Endothelial cell (in vitro differentiated cells): ENCODE measurements around the gene FREM1. TPM values are rescaled to one million over a fixed set of nuclear protein-coding genes. Genes with fewer than 3 reads are reported as not detected.

Experiments
- DNase-seq: peaks from one replicate; pipeline ENCODE4 v3.0.0; 2021; ENCODE audit warnings: low spot score
- H3K27ac Mint-ChIP-seq: one replicate; pipeline ENCODE4 v1.8.0; 2021; ENCODE audit warnings: mixed read lengths, inconsistent platforms; ENCODE audit not compliant: unreplicated experiment
- H3K27me3 Mint-ChIP-seq: one replicate; pipeline ENCODE4 v1.8.0; 2021; ENCODE audit warnings: mild to moderate bottlenecking, moderate library complexity, mixed read lengths, inconsistent platforms; ENCODE audit not compliant: unreplicated experiment
- H3K36me3 Mint-ChIP-seq: one replicate; pipeline ENCODE4 v1.8.0; 2021; ENCODE audit warnings: mild to moderate bottlenecking, low read depth, mixed read lengths, inconsistent platforms; ENCODE audit not compliant: unreplicated experiment
- H3K4me1 Mint-ChIP-seq: one replicate; pipeline ENCODE4 v1.8.0; 2021; ENCODE audit warnings: mild to moderate bottlenecking, mixed read lengths, inconsistent platforms; ENCODE audit not compliant: unreplicated experiment
- H3K4me3 Mint-ChIP-seq: one replicate; pipeline ENCODE4 v1.8.0; 2021; ENCODE audit warnings: mild to moderate bottlenecking, mixed read lengths, inconsistent platforms; ENCODE audit not compliant: unreplicated experiment
- H3K9me3 Mint-ChIP-seq: one replicate; pipeline ENCODE4 v1.8.0; 2021; ENCODE audit warnings: mixed read lengths, inconsistent platforms; ENCODE audit not compliant: unreplicated experiment
- total RNA-seq: library from RNA; stranded (reverse); fragmentation: NEBNext Ultra II Directional; extraction: Animal tissue kit (Norgen Biotek cat#: 25700); gene quantifications from one replicate; pipeline ENCODE4 v1.2.1, GENCODE V29; 2021; ENCODE audit not compliant: unreplicated experiment
- TF ChIP-seq, protein P1 (sequence below): fragments of 200-600 bp; sonication (generic); IDR thresholded peaks from one replicate; pipeline ENCODE4 v1.5.0; 2021; ENCODE audit warnings: antibody characterized with exemption; ENCODE audit not compliant: unreplicated experiment

FREM1 gene
- total RNA-seq, 1 donor from 2014 or later, result 2.9 TPM

DNA sequence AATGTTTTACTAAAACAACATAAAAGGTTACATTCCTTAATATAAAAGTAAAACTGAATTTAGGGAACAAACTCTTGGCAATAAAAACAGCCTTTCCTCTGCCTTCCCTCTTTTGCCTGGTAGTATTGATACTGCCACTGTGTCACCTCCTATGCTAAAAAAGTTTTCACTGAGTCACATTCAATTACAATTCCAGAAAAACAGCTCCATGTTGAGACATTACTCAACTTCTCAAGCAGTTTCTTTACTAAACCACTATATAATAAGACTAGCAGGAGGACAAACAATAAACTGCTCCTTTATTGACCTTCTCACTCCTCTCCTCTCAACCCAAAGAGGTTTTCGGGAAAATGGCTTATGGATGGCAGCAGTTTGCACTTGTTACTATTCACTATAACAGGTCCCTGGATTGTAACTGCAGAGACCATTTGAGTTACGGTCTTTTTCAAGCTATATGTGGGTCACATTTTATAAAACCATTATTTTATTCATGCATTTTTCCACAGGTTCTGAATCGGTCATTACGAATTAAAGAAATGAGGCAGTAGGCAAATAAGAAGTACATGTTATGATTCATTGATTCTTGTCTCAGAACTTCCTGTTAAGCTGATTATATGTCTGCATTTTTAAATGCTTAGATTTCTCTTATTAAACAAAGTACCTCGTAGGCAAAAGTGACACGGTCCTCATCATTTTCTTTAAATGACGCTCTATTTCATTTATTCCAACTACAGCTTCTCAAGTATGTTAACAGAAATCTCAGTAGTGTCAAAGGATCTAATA lies 219.1 kb downstream of the FREM1 start:
- H3K36me3 Mint-ChIP-seq, result peaks cover 14% of the 10 kb centered on the region
- DNase-seq, result no peak
- peaks cover 10% of the 10 kb centered on the region for H3K27me3 Mint-ChIP-seq
- H3K27ac Mint-ChIP-seq, result no peak overlapping the region
- no peak overlapping the region for H3K4me3 Mint-ChIP-seq
- TF ChIP-seq, protein P1, sequence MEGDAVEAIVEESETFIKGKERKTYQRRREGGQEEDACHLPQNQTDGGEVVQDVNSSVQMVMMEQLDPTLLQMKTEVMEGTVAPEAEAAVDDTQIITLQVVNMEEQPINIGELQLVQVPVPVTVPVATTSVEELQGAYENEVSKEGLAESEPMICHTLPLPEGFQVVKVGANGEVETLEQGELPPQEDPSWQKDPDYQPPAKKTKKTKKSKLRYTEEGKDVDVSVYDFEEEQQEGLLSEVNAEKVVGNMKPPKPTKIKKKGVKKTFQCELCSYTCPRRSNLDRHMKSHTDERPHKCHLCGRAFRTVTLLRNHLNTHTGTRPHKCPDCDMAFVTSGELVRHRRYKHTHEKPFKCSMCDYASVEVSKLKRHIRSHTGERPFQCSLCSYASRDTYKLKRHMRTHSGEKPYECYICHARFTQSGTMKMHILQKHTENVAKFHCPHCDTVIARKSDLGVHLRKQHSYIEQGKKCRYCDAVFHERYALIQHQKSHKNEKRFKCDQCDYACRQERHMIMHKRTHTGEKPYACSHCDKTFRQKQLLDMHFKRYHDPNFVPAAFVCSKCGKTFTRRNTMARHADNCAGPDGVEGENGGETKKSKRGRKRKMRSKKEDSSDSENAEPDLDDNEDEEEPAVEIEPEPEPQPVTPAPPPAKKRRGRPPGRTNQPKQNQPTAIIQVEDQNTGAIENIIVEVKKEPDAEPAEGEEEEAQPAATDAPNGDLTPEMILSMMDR, result no peak
- H3K4me1 Mint-ChIP-seq, result peaks cover 22% of the 10 kb centered on the region
- H3K9me3 Mint-ChIP-seq, result no peaks in the 10 kb centered on the region

DNA sequence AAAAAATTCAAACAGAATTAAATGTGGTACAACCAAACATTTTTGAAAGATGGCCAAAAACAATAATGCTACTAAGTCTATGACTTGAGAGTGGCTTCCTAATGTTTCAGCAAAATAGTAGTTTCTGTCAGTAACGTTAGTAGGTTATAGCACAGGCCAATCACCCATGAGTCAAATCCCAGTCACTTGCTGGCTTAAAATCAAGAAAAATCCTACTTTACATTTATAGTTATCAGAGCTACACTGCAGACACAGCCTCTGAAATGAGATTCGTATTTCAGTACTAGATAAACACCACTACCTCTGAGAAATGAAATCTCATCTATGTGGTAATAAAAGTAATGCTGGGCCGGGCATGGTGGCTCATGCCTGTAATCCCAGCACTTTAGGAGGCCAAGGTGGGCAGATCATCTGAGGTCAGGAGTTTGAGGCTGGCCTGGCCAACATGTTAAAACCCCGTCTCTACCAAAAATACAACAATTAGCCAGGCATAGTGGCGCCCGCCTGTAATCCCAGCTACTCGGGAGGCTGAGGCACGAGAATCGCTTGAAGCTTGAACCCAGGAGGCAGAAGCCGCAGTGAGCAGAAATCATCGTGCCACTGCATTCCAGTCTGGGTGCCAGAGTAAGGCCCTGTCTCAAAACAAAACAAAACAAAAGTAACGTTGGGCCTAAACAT lies 223.0 kb downstream of the FREM1 start:
- no peak for DNase-seq
- TF ChIP-seq, protein P1, result no peak
- Mint-ChIP-seq H3K9me3 (no peaks in the 10 kb centered on the region), H3K4me1 (peaks cover 18% of the 10 kb centered on the region), H3K27me3 (peaks cover 4% of the 10 kb centered on the region), H3K36me3 (peaks cover 29% of the 10 kb centered on the region), H3K27ac (no peak overlapping the region), H3K4me3 (no peak overlapping the region)

DNA sequence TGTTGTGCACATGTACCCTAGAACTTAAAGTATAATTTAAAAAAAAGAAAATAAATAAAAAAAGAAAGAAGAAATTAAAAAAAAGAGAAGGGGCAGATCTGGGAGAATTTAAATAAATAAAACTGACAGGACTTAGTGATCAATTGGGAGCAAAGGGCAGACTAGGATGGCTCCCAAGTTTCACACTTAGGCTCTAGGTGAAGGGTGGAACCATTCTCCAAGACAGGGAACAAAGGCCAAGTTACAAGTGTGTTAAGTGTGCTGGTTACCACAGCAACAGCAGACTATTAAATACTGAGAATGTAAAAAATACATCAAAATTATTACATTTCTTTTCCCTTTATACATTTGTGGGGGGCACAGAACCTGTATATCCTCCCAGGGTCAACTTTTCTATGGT lies 224.1 kb downstream of the FREM1 start:
- TF ChIP-seq, protein P1, result no peak
- H3K27ac Mint-ChIP-seq, result no peak overlapping the region

More for the DNA sequence above, 224.1 kb downstream of the FREM1 start:
- Mint-ChIP-seq H3K4me1 (peaks cover 20% of the 10 kb centered on the region), H3K4me3 (no peak overlapping the region), H3K36me3 (peaks cover 38% of the 10 kb centered on the region), H3K27me3 (peaks cover 4% of the 10 kb centered on the region), H3K9me3 (no peaks in the 10 kb centered on the region)
- no peak for DNase-seq

Other genes starting within 250 kb of the FREM1 start
- gene ZDHHC21, start 217.0 kb downstream of the FREM1 start, total RNA-seq, result 16.5 TPM
- gene CER1, start 187.7 kb downstream of the FREM1 start, total RNA-seq, result 5.2 TPM